Spleen (tissue), 7 donors: Measurements from ENCODE around the gene XPR1.
"Not testable (repeated sequence)": the region's sequence is repeated elsewhere in the genome, so short reads cannot be mapped to it uniquely, and the experiment has no call there.

ENCODE experiments used
- POLR2A ChIP-seq, 3 donors: fragments of 450-650 bp; IDR thresholded peaks; one replicate each; pipeline ENCODE4 v1.5.1; 2017; ENCODE audit warnings: antibody characterized with exemption in 3 of 3, mild to moderate bottlenecking in 1 of 3
- TF ChIP-seq, protein P1 (sequence below), 11 experiments: fragments of 200-600 bp in 7 of 11; fragments of 450-650 bp in 4 of 11; sonication (generic) in 4 of 11; IDR thresholded peaks in 8 of 11; conservative IDR thresholded peaks in 3 of 11; 1 replicate in 7 of 11; 2 replicates in 4 of 11; pipeline versions ENCODE4 v1.4.0 to v1.8.0; 2016 to 2021; ENCODE audit warnings: antibody characterized with exemption in 11 of 11, inconsistent platforms in 4 of 11, mild to moderate bottlenecking in 1 of 11
- donor health status: DM: no; HTN: no; CAD: no; lungs with moderate emphysema.
- donor health status: DM: no; HTN: no; CAD: no.
- donor health status: DM: no; HTN: no; CAD: no.

DNA sequence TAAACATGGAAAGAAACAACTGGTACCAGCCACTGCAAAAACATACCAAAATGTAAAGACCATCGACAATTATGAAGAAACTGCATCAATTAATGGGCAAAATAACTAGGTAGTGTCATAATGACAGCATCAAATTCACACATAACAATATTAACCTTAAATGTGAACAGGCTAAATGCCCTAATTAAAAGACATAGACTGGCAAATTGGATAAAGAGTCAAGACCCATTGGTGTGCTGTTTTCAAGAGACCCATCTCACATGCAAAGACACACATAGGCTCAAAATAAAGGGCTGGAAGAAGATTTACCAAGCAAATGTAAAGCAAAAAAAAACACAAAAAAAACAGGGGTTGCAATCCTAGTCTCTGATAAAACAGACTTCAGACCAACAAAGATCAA, 201.4 kb downstream of the XPR1 start:
- TF ChIP-seq POLR2A (IDR thresholded peaks at IDR 0.05): not testable (repeated sequence)
- TF ChIP-seq, protein P1, sequence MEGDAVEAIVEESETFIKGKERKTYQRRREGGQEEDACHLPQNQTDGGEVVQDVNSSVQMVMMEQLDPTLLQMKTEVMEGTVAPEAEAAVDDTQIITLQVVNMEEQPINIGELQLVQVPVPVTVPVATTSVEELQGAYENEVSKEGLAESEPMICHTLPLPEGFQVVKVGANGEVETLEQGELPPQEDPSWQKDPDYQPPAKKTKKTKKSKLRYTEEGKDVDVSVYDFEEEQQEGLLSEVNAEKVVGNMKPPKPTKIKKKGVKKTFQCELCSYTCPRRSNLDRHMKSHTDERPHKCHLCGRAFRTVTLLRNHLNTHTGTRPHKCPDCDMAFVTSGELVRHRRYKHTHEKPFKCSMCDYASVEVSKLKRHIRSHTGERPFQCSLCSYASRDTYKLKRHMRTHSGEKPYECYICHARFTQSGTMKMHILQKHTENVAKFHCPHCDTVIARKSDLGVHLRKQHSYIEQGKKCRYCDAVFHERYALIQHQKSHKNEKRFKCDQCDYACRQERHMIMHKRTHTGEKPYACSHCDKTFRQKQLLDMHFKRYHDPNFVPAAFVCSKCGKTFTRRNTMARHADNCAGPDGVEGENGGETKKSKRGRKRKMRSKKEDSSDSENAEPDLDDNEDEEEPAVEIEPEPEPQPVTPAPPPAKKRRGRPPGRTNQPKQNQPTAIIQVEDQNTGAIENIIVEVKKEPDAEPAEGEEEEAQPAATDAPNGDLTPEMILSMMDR (IDR thresholded peaks at IDR 0.05 in 8 of 11, conservative IDR thresholded peaks at IDR 0.05 in 3 of 11): not testable (repeated sequence)
